Stimulated activated CD4-positive, alpha-beta T cell treated with anti-CD3 and anti-CD28 coated beads, Interleukin-4, amount 100 ng/mL, for 4 hours (primary cell): ENCODE results near the gene REL.
"Not testable (repeated sequence)": the region's sequence is repeated elsewhere in the genome, so short reads cannot be mapped to it uniquely, and the experiment has no call there.

Experiments
- DNase-seq, 2 experiments: peaks; one replicate each; pipeline ENCODE4 v3.0.0-alpha.2; 2020

The REL gene

GRCh38 chr2:60881047-60881932, at the start of gene REL:
Gene REL (plus strand): TSS chr2:60881574. CDS start chr2:60881841, 267 bp downstream.
- peak; percentile 90 to 93 for DNase-seq

- DNase-seq, result no peak
Observed at GRCh38 chr2:60831921-60832320, 49.5 kb upstream of the REL start.

DNA sequence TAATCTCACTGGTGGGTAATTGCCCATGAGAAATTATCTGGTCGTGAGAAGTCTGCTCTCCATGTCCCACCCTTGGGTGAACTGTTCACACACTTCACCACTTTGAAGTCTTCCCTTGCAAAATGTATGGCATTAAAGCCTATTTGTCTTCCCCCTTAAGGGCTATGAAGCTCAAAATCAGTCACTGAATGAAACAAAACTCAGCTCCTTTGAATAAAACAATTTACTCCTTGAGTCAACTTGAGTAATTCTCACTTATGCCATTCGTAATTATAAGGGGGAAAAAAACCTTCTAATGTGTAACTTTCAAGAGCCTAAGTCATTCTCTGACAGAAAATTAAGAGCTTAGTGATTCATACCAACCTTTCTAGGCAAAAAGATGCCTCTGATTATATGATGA, 48.8 kb upstream of the REL start:
- no peak for DNase-seq

DNA sequence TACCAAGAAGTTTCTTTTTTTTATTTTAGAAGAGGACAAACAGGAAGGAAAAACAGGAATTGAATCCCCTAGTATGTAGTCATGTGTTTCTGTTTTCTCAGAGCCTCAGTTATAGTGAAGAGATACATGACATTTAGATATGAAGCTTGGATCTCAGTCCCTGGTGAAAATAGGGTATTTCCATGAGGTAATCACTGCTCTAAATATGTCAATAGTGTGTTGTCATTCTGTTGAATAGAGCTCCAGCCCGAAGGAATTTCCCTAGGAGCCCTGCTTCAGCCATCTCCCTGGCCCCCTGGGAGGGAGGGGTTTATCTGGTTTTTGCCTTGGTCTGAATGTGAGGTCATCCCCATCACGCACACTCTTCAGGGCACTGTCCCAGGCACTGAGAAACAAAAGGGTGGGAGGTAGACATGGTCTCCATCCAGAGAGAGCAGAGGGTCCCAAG, 47.1 kb upstream of the REL start:
- no peak for DNase-seq

DNA sequence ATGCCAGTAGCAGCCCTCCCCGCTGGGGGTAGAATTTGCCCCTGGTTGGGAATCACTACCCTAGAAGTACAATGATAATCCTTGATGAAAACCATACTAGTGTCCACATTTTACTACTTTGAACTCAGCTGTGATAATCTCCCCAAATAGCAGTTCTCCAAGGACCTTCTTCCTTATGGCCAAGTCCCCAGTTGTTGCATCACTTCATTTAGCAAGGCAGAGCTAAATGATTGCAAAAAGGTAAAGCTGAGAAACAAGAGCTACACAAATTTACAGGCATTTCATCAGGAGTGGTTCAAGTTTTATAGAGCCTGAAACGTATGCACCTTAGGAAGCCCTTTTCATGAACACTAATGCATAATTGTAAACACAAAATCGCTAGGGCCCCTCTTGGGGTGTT, 44.9 kb upstream of the REL start:
- DNase-seq, result no peak

DNA sequence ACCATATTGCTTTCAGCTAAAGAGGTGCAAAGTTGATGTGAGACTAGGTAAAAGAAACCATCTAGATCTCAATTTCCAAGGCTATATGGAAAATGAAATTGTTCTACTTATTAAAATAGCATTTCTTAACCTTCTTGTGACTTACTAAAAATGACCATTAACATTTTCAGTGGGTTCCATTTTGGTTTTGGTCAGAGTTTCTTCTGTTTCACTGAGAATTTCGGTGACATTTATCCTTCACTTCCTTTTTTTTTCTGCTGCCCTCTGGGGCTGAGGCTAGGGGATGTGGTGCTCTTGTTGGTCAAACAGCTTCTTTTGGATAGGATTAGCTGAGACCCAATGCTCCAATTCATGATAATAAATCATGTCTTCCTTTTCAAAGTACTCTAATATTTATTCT, 44.3 kb upstream of the REL start:
- no peak for DNase-seq

- DNase-seq, result no peak
Observed at GRCh38 chr2:60838481-60838880, 42.9 kb upstream of the REL start.

DNA sequence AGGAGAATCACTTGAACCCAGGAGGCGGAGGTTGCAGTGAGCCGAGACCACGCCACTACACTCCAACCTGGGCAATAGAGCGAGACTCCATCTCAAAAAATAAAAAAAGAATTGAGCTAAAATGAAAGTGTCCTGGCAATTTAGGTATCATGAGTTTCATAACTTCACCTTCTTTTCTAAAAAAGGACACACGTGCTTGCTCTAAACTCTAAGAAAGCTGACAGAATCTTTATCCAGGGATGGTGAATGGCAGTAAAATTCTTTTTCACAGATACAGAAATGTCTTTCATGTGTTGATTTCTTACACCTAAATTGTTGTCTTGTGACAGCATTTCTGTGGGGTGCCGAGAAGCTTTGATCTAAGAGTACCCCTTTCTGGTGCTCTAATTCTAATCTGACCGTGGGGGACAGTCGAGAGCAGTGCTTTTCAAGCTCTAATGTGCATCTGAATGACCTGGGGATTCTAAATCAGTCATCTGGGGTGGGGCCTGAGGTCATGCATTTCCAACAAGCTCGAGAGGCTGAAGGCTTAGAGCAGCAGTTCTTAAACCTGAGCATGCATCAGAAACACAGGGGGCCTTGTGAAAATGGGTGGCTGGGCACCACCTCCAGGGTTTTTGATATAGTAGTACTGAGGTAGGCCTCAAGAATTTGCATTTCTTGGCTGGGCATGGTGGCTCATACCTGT, 42.1 kb upstream of the REL start:
- no peak for DNase-seq

- no peak for DNase-seq
Observed at GRCh38 chr2:60840880-60841279, 40.5 kb upstream of the REL start.

GRCh38 chr2:60843006-60843405, 38.4 kb upstream of the REL start:
- DNase-seq, result no peak

DNA sequence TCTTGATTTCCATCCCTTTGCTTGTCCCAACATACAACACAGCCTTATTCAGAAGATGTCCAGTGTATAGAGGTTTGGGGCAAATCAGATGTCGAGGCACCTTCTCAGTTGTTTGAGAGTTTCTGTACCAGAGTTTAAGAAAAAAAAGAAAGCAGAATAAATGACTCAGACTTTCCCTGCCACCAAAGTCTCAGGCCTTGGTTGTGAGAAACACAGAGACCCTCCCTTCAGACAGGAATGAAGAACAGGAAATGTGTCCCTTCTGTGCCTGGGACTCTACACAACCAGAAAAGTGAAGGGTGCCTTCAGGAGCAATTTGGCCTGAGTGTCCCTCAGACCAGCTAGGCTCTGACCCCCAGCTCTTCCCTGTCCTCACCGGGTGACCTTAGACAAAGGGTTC, 37.3 kb upstream of the REL start:
- no peak for DNase-seq

DNA sequence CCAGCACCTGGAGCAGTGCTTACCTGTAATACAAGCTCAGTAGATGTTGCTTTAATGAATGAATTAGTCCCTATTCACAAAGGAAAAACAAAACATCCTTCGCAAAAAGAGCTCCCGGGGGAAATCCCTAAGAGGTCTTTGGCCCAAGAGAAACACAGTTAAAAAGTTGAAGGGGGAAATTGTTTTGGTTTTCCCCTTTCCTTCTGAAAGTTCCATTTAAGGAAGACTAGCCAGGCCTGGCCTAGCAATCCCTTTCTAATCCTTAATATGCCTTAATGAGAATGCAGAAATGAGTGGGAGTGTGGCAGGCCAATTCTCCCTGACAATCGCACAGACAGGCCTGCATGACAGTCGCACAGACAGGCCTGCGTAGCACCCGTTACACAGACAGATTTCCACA, 33.5 kb upstream of the REL start:
- DNase-seq, result no peak

DNA sequence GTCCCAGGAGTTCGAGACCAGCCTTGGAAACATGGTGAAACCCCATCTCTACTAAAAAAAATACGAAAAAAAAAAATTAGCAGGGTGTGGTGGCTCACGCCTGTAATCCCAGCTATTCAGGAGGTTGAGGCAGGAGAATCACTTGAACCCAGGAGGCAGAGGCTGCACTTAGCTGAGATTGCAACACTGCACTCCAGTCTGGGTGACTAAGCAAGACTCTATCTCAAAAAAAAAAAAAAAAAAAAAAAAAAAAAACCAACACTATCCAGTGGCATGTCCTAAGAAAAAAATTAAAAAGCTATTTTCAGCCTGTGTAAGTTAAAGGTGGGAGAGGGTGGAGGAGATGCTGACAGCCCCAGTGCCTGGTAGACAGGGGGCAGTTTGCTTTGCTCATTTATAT, 32.2 kb upstream of the REL start:
- DNase-seq, result no peak

DNA sequence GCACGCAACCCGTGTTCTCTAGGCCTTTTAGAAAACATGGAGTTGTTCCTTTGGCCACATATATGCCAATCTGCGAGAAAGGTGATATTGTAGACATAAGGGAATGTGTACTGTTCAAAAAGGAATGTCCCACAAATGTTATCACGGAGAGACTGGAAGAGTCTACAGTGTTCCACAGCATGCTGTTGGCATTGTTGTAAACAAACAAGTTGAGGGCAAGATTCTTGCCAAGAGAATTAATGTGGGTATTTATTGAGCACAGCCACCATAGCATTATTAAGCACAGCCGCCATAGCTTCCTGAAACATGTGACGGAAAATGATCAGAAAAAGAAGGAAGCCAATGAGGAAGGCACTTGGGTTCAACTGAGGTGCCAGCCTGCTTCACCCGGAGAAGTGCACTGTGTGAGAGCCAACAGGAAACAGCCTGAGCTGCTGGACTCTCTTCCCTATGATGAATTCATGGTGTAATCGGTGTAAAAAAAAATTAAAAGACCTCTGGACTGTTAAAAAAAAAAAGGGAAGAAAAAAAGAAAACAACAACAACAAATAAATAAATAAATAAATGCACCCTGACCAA, 29.0 kb upstream of the REL start:
- DNase-seq, result no peak

GRCh38 chr2:60853531-60853930, 27.8 kb upstream of the REL start:
- no peak for DNase-seq

GRCh38 chr2:60855989-60856669, 25.2 kb upstream of the REL start:
- no peak for DNase-seq

GRCh38 chr2:60857056-60857455, 24.3 kb upstream of the REL start:
- DNase-seq, result no peak

DNA sequence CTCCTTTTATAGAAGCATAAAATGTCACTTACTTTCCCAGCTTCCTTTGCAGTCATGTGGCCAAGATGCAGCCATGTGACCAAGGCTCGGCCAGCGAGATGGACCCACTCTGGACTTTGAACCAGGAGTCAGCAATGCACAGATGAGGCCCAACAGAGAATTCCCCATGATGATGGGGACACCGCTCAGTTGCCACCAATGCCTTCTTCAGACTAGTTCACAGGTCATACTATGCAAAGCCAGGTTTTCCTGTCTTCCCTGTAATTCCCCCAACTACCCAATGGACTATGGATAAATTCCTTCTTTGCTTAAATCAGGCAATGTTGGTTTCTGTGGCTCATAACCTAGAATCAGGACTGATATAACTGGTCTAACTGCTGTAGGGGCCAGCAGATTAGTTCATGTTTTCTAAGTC, 22.5 kb upstream of the REL start:
- DNase-seq, result no peak

- no peak for DNase-seq
Observed at GRCh38 chr2:60861736-60862135, 19.6 kb upstream of the REL start.

DNA sequence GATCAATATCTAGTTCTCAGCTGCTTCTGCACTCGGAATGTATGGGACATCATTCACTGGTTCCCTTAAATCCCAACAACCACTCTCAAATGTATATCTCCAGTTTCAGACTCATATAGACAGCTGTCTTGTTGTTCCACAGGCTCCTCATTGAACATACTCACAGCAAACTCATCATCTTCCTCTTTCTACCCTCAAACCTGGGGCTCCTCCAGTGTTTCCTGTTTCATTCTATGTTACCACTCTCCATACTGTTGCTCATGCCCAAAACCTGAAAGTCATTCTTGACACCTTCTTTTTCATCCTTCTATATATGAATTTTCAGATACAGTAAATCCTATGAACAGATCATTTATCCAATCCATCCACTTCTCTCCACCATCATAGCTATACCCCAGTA, 18.7 kb upstream of the REL start:
- DNase-seq, result no peak

DNA sequence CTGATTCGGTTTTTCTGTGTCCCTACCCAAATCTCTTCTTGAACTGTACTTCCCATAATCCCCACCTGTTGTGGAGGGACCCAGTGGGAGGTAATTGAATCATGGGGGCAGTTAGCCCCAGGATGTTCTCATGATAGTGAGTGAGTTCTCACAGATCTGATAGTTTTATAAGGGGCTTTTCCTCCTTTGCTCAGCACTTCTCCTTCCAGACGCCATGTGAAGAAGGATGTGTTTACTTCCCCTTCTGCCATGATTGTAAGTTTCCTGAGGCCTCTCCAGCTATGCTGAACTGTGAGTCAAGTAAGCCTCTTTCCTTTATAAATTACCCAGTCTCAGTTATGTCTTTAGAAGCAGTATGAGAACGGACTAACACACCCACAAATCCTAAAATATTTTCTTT, 16.0 kb upstream of the REL start:
- not testable (repeated sequence) for DNase-seq

- no peak for DNase-seq
Observed at GRCh38 chr2:60867007-60867406, 14.4 kb upstream of the REL start.

- peak in 1 of 2 experiments; percentile 11 for DNase-seq
Observed at GRCh38 chr2:60867848-60868247, 13.5 kb upstream of the REL start.
